Stimulated activated naive CD4-positive, alpha-beta T cell treated with Interleukin-2 at 50 U/mL for 16 hours (primary cell): Measurements from ENCODE around the gene IGSF10.

Experiments
- DNase-seq: peaks from one replicate; lab custom pipeline; 2025; lab: John Stamatoyannopoulos, UW

Gene IGSF10

DNA sequence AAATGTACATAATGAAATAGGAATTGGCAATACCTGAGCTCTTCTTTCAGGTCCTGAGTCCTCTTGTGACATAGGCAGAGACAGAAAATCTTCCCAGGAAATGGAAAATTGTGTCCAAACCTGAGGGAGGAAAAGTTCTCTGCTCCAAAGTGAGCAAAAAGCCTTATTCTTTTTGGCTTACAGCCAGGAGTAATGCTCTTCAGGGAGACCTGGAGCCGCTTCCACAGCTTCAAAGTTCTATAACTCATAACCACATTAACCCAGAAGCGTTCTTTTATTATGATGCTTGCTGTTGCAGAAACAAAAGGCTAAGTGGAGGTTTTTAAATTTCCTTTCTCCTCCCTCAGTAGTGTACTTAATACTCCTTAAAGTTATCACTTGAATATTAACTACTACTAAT, 633 bp downstream of the IGSF10 start:
- DNase-seq, result no peak

GRCh38 chr3:151459358-151459757, 1.5 kb downstream of the IGSF10 start:
- DNase-seq, result no peak

DNA sequence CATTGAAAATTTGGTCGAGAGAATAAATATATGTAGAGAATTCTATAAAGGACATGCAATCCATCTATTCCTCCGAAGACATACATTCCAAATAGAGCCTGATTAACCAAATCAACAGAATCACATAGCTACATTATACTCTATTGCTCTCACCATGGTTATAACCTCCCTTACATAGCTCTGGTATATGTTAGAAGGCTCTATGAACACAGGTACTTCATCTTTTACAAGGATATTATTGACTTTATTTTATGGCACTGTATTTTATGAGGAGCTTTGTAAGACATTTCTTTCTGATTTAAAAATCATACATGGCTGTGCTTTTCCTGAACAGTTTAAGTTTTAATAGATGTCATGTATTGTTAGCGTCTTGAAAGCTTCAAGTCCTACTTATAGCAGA, 4.8 kb downstream of the IGSF10 start:
- no peak for DNase-seq

GRCh38 chr3:151452841-151453240, 8.0 kb downstream of the IGSF10 start:
- DNase-seq, result no peak

DNA sequence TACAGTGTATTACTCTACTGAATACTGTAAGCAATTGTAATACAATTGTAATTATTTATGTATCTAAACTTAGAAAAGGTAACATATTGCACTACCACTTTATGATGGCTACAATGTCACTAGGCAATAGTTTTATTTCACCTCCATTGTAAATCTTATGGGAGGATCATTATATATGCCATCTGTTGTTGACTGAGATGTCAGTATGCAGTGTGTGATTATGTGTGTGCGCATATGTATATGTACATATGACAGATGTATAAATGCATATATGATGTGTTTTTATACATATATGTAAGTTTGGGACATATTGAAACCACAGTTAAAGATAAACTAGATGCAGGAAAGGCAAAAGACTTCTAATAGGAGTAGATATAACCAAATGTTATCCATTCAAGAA, 8.5 kb downstream of the IGSF10 start:
- DNase-seq, result no peak

DNA sequence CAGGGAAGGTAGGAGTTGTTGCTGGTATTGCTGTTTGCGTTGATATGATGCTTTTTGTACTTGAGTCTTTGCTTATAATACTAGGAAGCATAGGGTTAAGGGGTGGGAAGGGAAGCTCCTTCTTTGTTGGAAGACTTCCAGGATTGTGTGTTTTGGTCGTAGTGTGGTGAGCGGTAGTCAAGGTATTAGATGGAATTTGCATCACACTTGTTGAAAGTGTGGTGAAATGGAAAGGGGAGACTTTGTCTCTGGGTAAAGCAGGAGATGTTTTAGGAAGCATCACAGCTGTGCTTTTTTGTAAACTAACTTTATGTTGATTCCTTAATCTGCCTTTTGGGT, 14.9 kb downstream of the IGSF10 start:
- DNase-seq, result no peak

- no peak for DNase-seq
These were observed 15.4 kb downstream of the IGSF10 start for GRCh38 chr3:151445273-151446001.

DNA sequence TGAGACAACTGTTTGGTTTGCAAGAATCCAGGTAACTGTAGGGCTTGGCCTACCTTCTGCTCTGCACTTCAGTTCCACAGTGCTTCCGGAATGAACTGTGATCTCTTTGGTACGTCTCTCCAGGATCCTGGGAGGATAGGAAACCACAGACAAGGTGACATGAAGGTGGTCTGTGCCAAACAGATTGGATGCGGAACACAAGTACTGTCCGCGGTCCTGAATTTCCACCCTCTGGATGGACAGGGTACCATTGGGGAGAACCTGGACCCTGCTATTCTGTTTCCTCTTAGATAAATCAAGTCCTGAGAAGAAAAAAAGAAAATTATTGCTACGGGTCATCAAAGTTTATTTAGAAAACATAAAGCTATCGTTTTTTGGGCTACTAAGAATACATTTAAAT, 17.3 kb downstream of the IGSF10 start:
- no peak for DNase-seq

DNA sequence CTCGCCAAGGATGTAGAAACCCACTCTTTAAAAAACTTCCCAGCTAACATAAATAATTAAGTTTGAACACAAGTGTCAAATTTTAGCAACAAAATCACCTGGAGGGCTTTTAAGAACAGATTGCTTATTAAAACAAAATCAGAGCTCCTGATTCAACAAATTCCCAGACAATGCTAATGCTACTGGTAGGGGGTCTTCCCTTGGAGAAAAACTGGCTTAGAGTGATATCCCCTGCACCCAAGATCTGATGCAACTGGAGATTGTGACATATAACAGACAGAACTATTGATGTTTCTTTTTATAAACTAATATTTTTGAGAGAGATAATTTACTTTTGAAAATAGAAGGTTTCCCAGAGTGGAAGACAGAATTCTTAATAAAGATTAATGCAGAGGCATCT, 19.9 kb downstream of the IGSF10 start:
- DNase-seq, result no peak

GRCh38 chr3:151439652-151440125, 21.2 kb downstream of the IGSF10 start:
- DNase-seq, result no peak

DNA sequence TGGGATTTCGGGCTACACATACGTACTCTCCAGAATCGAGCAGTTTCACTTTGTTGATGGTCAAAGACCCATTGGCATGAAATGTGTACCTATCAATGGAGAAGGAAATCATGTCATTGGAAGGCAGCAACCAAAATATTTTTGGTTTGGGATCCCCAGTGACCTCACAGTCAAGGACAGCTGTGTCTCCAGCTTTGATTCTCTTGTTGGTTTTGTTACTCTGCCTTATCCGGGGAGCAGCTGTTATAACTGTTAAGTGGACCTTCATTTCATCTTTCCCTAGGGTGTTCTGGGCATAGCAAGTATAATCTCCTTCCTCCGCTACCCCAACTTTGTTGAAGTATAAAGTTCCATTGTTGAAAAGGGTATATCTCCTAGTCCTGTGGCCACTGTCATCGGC, 23.0 kb downstream of the IGSF10 start:
- no peak for DNase-seq

DNA sequence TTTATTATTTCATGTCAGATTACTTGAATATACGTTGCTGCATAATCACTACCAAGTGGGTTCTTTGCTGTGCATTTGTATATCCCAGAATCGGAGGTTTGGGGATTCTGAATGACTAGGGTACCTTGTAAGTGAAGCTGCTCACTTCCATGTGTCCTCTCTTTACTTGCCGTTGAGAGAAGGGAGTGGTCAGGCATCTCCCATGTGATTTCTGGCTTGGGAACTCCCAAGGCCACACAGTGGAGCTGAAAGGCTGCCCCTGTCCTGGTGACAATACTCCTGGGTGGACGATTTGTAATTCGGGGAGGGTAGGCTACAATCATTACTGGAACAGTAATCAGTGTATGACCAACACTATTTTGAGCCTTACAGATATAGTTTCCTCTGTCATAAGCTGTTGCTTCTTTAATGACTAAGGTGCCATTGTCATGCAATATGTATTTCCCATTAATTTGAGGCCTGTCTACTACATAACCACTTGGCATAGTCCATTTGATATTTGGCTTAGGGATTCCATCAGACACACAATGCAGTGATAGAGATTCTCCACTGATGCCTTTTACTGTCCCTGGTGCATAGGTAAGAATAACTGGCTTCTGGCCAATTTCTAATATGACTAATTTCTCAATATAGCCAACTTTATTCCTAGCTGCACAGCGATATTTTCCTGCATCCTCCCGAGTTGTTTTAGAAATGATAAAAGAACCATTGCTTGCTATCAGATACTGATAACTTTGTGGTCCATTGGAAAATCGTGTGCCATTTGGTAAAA, 24.0 kb downstream of the IGSF10 start:
- no peak for DNase-seq

DNA sequence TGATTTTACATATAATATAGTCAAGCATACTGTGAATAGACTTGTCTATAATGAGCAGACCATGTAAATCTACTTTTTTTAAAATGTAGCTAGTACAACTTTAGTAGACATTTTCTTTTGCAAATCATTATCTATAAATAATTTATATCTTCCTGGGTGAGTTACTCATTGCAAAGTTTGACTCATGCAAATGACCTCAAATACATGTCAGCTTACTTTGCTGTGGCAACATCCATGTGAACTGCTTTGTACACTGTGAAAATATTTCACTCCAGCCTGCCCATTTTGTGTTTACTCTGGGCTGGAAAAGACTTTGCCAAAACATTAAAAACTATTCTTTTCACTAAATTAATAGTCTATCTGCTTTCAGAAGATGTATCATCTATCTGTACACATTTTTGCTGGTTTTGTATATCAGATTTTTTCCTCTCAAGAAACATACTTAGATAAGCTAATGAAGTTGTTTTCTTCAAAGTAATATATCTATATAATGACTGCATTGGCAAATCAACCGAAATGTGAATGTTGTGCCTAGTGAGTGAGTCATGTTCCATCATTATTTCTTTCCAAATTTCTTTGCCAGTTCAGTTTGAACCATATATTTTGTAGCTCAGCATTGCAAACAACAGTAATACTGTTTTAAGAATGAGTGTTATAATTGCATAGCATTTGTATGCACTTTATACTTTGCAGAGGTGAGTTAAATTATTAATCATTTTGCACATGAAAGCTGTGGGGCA, 26.5 kb downstream of the IGSF10 start:
- no peak for DNase-seq

DNA sequence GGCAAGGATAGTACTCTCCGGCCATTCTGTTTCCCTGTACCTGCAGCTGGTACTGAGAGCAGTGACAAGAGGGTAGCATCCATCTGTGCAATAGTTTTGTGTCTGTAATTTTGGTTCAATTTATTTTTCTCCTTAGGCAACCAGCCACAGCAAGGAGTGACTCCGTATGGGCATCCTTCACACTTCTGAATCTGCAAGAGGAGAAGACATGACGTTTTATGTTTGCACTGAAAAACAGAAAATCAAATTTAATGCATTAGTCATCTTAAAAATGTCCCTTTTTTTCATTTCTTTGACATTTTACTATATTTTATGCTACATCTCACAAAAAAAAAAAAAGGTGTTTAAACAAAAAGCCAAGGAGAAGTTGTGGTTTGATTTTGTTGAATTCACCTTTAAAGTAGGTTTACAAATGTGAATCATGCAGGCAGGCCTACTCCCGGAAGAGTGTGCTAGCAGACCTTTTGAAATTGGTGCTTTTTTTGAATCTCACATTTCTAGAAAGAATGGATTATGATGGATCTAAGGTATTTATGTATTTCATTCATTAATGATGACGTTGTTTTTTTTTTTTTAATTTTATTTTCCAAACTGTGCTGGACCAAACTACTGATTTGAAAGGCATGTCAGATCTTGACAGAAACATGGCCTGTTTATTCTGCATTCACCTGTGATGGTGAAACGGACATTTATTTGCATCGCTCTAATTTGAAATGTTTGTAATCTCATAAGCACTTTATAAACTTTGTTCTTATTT, 28.1 kb downstream of the IGSF10 start:
- no peak for DNase-seq

- no peak for DNase-seq
These were observed 28.9 kb downstream of the IGSF10 start for GRCh38 chr3:151431940-151432339.

DNA sequence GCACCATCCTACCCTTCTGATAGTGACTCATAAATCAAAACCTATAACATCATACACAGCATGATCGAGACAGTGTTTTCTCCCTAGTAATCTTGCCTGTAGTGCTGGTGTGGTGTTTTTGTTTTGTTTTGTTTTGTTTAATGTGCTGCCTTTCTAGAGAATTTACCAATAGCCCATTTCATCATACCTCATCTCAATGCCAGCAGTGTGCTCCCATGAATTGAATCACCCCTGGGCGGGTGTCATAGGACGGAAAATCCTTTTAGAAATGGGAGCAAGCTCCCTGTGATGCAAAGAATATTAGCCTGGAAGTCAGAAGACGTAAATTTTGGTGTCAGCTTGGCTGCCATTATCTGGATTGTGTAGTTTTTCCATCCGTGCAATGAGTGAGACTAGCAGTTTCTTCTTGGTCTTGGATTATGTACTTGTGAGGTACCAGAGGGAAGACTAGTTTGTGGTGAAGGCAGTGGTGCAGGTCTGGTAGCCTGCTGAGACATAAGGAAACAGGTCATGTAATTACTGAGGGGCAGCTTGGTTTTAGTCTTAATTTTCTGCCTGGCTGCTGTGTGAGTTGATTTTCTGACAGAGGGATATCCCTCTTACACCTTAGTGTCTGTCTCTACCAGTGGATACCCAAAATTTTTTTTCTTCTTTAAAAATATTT, 29.9 kb downstream of the IGSF10 start:
- no peak for DNase-seq

GRCh38 chr3:151428386-151428785, 32.5 kb downstream of the IGSF10 start:
- DNase-seq, result no peak

DNA sequence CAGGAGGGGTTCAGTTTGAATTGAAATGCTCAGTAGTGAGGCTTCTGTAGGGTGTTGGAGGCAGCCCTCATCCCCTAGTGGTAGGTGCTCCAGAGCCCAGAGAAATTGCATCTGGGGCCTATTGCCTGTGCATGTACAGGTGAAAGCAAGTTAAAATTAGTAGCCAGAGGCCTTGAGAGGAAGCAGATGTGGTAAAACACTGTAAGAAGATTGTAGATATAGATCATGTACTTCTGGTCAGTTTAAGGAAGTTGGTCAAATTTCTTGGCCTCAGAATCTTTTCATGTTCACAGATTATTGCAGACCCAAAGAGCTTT, 34.6 kb downstream of the IGSF10 start:
- DNase-seq, result no peak

GRCh38 chr3:151425627-151426340, 35.1 kb downstream of the IGSF10 start:
- DNase-seq, result no peak

GRCh38 chr3:151423091-151423490, 37.8 kb downstream of the IGSF10 start:
- DNase-seq, result no peak

DNA sequence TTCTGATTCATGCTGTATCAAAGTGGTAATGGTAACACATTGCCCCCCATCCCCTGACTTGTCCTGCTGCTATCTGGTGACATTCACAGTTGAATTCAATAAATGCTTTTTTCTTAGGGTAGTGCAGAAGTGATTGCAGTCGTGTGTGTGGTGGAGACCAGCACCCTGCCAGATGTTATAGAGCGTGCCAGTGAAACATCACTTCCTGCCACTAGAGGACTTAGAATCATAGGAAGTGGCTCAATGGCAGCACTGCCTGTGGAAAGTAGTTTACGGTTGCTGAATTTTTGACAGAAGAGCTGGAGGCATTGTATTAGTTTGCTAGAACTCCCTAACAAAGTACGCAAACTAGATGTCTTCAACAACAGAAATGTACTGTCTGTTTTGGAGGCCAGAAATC, 38.9 kb downstream of the IGSF10 start:
- DNase-seq, result no peak
